Measurements from ENCODE around the gene SCN1B.
A peak's percentile ranks its signal among the peaks of the same experiment; 100 is the strongest.
"Not testable (repeated sequence)": the region's sequence is repeated elsewhere in the genome, so short reads cannot be mapped to it uniquely, and the experiment has no call there.

SCN1B gene

DNA sequence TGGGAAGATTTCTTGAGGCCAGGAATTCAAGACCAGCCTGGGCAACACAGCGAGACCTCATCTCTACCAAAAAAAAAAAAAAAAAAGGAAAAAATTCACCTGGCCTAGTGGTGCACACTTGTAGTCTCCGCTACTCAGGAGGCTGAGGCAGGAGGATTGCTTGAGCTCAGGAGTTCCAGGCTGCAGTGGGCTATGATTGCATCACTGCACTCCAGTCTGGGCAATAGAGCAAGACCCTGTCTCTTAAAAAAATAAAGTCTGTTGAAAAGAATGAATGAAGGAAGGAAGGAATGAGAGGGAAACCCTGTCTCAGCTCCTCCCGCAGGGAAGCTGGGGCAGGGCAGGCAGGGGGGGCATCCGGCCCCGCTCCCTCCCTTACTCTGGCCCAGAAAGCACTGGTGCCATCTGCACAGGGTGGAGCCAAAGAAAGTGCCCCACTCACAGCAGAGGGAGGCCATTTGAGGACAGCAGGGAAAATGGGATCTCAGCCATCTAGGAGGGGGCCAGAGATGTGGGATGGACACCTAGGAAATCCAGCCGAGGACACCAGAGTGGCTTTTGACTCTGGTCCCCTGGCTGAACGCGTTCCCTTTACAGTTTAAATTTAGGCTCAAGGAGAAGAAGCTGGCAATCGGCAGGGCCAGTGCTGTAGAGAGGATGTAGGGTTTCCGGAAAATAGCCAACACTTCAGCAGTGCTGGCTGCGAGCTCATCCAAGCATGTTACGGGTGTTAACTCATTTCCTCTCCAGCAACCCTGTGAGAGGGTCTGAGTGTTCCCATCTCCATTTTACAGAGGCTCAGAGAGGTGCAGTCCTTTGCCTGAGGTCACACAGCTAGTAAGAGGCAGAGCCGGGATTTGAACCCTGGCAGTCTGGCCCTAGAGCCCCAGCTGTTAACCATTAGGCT is 7.7 kb downstream of the SCN1B start:
- DNase-seq (ENCODE audit: low spot score), result no peak

DNA sequence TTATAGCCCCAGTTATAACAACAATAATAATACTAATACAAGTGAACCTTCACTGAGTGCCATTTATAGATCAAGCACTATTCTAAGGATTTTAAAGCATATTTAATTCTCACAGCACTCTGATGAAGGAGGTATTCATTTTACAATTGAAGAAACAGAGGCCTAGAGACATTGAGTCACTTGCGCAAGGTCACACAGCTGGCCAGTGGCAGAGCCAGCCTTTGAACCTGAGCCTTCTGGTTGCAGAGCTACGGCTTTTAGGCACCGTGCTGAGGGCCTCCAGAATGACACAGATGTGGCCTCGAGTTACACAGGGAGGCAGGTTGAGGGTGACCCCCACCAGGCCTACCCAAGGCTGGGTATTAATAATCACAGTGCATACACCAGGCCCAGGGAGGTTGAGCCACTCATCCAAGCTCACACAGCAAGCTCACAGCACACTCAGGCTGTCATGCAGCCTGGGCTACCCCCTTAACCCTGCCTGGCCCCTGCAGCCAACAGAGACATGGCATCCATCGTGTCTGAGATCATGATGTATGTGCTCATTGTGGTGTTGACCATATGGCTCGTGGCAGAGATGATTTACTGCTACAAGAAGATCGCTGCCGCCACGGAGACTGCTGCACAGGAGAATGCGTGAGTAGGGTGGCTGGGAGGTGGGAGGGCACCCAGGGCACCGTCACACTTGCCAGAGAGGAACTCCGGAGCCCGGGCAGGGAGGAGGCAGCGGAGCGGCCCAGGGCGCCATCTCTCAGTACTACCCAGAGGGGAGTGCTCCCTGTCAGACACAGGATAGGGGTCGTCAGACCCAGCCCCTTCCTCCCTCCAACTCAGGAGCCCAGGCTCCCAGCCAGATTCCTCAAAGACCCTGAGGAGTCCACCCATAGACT is 8.6 kb downstream of the SCN1B start:
- DNase-seq (ENCODE audit: low spot score), result no peak

DNA sequence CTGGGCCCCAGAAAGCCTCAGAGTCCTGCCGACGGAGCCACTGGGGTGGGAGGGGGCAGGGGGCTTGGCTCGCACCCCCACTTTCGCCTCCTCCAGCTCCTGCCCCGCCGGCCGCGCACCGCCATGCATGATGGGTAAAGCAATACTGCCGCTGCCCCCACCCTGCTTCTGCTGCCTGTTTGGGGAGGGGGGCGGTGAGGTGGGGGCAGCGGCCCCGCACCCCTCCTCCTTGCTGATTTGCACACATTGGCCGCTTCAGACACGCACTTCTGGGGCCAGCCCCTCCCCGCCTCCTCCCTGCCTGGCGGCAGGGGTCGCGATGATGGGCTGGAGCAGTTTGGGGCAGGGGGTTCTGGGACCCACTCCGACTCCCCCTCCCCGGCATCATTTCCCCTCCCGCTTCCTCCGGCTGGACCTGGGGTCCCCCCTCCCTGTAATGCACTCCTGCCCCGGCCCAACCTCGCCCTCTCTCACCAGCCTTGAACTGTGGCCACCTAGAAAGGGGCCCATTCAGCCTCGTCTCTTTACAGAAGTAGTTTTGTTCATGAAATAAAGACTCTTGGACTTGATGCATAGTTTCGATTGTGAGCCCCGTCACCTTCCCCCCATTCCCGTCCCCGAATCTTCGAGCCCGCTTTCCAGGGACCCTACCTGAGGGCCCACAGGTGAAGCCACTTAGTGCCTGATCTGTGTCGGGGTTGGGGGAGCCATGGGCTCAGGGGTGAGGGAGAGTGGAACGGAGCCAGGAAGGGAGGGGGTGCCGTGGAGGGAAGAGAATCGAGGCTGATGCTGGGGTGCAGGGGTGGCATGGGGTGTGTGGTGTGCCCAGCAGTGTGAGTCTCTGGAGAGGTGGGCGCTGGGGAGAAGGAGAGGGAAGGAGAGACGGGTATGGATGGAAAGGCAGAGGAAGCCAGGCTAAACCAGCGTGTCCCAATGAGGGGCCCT is 9.9 kb downstream of the SCN1B start:
- no peak for DNase-seq (ENCODE audit: low spot score)

DNA sequence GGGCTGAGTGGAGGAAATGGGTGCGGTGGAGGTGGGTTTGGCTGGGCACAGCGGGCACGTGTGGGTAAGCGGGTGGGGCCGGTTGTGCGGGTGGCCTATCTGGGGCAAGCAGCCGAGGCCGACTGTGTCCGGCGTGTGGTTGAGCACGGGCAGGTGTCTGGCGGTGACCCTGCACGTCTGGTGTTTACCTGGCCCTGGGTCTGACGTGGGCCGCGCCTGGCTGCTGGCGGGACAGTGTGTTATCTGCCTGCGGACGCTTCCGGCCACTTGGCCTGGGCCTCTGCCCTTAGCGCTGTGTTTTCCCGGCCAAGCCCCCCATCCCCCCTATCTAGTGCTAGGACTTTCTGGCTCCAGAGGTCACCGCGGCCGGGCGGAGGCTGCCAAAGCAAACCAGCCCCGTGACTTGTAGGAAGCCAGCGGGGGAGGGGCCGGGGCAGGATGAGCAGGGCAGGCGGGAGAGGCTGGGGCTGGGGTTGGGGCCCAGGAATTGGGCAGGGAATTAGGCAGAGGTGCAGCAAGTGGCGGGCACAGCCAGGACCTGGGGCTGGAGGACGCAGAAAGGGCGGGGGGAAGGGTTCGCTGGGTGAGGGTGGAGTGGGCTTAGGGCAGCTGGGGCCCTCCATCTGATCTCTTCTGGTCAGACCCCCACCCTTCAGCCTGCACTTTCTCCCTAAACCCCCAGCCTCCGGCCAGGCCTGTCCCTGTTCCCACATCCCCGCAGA is 10.7 kb downstream of the SCN1B start:
- no peak for DNase-seq (ENCODE audit: low spot score)

DNA sequence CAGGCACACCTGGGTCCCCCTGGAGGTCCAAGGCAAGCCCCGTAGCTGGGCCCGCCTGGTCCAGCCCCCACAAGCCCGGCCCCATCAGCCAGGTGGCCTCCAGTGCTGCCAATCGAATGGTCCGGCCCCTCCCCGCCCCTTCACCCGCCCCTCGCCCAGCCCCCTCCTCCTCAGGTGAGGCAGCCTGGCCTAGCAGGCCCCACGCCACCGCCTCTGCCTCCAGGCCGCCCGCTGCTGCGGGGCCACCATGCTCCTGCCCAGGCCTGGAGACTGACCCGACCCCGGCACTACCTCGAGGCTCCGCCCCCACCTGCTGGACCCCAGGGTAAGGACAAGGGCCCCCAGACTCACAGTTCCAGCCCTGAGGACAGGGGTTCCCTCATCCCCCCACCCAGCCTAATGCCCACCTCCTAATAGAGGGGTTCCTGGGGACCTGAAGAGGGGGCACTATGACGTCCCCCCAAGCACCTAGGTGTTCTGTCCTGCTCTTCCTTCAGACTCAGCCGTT is 11.3 kb downstream of the SCN1B start, which contains the start of gene HPN:
Gene HPN, plus strand, starts transcription at position 174 of the 508 bp plus-strand sequence. CDS start 786 bp downstream, outside the sequence.
- DNase-seq (ENCODE audit: low spot score), result no peak

DNA sequence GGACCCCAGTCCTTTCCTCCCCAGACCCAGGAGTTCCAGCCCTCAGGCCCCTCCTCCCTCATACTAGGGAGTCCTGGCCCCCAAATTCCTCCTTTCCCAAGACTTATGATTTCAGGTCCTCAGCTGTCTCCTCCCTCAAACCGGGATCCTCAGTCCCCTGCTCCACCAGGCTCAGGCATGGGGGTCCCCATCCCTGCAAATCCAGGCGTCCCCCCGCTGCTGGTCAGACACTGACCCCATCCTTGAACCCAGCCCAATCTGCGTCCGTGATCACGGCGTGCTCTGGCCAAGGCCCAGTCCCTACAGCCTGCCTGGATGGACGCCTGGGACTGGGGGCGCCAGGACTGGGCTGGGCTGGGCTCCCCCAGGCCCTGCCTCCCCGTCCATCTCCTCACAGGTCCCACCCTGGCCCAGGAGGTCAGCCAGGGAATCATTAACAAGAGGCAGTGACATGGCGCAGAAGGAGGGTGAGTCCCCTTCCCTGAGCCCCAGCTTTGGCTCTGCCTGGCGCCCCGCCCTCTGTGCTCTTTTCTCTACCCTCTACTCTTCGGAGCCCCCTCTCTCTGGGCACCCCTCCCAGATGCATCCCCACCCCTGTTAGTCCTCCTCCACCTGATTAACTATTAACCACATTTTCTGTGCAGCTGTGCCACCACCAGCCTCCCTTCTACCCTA is 11.9 kb downstream of the SCN1B start:
- DNase-seq (ENCODE audit: low spot score), result no peak

DNA sequence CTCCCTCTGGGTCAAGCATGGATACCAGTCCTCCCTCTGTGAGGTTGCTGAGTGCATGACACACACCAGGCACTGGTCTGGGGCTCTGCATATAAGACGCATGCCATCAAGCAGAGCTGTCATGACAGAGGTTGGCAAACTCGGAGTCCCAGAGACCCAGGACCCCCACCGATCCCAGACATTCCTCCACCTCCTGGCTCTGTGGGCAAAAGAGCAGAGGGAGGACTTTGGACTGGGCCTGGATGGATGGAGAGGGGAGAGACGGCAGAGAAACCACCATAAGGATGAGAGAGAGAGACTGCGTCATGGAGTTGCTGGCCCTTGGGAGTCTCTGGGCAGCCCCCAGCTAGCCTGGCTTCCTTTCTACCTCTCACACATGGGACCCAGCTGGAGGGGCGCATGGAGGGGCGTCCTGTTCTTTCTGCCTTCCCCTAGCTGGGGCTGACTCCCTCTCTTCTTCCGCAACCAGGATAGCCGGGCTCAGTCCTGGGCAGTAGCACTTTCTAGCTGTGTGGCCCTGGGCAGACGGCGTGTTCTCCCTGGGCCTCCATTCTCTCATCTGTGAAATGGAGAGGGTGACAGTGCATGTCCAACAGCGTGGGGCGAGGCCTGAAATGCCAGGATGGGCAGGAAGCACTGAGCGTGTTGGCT is 12.8 kb downstream of the SCN1B start:
- no peak for DNase-seq (ENCODE audit: low spot score)

DNA sequence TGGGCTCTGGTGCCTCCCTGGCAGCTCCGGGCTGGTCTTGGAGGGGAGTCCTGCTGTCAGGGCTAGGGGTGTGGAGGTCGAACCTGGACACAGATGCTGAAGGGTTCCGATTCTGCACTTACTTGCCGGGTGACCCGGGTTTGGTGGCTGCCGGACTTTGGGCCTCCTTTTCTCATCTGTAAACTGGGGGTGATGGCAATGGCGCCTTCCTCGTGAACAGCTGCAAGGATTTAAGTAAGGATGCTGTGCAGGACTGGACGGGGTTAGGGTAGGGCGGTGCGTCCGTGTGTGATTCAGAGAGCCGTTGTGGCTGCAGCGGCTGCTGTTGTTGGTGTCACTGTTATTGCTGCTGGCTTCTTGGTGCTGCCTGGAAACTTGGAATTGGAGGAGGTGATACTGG is 13.6 kb downstream of the SCN1B start:
- DNase-seq (ENCODE audit: low spot score), result no peak

DNA sequence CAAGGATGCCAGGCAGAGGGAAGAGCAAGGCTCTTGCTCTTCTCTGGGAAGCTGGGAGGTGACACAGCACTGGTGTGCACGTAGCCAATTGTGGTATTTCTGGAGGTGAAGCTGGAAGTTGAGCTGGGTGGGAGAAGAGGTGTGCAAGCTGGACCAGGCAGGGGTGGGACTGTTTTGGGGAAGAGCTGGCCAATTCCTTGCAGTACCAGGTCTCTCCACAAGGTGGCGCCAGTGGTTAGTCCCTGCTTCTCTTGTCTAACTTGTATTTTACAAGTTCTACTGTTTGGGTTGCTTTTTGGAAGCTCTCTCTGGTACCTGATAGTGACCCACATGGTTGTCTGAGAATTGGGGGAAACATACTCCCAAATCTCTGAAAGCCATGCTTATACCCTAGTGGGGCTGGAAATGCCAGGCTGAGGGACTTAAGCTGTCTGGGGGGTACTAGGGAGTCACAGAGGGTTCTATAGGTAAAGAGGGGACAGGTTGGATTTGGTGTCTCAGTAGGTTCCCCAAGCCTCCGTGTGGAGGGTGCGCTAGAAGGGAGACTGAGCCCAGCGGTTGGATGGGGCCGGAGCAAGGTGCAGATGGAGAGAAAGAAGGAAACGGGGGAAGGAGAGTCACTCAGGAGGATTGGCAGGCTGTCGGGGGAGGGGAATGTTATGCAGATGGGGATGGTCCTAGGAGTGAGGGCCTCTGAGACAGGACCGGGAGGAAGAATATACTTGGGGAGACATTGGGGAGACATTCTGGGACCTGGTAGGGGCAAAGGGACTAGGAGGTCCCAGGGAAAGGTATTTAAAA is 14.2 kb downstream of the SCN1B start:
- DNase-seq (ENCODE audit: low spot score), result peak; percentile 43

DNA sequence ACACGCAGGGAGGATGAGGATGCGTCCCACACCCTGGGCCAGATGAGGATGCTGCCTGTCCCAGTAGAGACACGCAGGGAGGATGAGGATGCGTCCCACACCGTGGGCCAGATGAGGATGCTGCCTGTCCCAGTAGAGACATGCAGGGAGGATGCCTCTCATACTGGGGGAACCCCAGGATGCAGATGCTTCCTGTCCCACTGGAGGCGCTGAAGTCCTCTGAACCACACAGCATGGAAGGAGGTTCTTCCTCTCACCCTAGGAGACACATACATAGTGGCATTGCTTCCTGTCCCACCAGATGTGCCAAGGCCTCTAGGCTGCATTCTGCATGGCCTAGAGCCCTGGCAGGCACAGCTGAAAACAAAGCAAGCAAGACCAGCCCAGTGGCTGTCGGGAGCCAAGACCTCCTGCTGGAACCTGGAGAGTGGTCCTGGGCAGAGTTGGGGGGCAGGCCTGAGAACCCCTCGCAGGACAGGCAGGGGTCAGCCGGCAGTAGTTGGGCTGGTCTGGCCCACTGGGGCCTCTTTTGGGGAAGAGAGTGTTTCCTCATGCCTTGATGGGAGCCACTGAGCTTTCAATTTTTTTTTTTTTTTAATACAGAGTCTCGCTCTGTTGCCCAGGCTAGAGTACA is 15.5 kb downstream of the SCN1B start:
- DNase-seq (ENCODE audit: low spot score), result no peak

DNA sequence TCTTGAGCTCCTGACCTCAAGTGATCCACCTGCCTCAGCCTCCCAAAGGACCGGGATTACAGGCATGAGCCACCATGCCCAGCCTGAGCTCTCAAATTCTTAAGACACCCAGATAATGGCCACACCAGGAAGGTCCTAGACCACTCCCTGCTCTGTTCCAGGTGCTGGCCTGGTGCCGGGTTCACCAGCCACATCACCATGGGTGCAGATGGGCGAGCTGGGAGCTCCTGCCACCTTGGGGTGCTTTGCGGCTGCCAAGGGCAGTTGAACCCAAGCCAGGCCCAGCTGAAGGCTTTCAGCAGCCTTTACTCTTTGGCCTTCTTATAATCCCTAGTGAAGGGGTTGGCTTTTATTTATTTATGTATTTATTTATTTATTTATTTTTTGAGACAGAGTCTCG is 16.2 kb downstream of the SCN1B start:
- no peak for DNase-seq (ENCODE audit: low spot score)

DNA sequence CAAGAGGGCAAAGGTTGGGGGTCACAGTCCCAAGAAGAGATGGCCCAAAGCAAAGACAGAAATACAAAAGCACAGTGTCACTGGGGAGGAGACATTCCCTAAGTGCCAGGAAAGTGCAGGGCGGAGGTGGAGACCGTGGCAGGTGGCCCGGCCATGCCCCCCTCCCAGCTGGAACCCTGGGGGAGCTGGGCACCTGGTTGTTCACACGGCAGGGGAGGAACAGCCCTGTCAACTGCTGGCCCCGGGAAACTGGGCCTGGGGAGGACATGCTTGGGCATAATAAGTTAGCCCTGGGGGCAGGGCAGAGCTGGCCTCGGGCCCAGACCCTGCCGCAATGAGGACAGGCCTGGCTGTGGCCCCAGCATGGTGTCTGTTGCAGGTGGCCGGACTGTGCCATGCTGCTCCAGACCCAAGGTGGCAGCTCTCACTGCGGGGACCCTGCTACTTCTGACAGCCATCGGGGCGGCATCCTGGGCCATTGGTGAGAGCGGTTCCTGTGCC is 18.7 kb downstream of the SCN1B start:
- DNase-seq (ENCODE audit: low spot score), result no peak

DNA sequence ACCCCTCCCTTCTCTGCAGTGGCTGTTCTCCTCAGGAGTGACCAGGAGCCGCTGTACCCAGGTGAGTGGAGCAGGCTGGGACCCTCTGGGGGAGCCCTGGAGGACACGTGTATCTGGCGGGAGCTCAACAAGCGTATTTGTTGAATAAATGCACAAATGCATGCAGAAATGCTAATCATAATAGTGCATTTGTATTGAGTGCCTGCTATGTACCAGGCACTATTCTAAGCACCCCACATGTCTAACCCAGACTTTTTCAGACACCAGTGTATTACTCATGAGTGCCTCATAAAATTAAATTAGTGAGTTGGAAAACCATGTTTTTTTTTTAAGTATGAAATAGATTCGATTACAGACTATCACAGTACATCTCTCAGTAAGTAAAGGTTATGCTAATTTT is 19.2 kb downstream of the SCN1B start:
- no peak for DNase-seq (ENCODE audit: low spot score)

DNA sequence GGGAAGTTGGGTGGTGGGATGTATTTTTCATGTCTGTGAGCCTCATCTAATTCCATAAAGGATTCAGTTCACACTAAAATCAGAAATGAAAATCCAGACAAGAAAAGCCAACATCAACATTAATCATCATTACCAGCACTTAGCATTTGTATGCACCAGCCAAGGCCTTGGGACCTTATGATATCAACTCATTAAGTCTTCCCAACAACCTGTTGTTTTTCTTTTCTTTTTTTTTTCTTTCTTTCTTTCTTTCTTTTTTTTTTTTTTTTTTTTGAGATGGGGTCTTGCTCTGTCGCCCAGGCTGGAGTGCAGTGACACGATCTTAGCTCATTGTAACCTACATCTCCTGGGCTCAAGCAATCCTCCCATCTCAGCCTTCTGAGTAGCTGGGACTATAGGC is 20.4 kb downstream of the SCN1B start:
- not testable (repeated sequence) for DNase-seq (ENCODE audit: low spot score)

DNA sequence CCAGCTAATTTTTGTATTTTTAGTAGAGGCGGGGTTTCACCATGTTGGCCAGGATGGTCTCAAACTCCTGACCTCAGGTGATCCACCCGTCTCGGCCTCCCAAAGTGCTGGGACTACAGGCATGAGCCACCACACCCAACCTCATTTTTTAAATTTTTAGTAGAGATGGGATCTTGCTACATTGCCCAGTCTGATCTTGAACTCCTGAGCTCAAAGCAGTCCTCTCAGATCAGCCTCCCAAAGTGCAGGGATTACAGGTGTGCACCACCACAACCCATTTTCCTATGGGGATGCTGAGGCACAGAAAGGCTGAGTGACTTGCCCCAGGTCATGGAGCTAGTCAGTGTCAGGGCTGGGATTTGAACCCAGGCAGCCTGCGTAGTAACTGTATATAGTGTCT is 21.0 kb downstream of the SCN1B start:
- DNase-seq (ENCODE audit: low spot score), result not testable (repeated sequence)

DNA sequence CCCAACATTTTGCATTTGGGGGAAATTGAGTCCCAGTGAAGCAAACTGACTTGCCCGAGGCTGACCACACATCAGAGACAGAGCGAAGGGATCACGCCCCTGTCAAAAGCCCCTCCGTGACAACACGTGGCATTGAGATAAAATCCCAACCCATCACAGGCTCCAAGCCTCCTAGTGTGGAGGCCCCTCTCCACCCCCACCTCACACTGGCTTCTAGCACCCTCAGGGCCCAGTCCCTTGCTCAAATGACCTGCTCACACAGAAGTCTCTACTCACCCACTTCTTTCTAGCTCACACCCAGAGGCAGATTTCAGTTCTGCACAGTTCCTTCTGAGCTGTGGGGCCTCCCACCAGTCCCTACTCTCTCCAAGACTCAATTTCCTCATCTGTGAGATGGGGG is 21.5 kb downstream of the SCN1B start:
- no peak for DNase-seq (ENCODE audit: low spot score)

DNA sequence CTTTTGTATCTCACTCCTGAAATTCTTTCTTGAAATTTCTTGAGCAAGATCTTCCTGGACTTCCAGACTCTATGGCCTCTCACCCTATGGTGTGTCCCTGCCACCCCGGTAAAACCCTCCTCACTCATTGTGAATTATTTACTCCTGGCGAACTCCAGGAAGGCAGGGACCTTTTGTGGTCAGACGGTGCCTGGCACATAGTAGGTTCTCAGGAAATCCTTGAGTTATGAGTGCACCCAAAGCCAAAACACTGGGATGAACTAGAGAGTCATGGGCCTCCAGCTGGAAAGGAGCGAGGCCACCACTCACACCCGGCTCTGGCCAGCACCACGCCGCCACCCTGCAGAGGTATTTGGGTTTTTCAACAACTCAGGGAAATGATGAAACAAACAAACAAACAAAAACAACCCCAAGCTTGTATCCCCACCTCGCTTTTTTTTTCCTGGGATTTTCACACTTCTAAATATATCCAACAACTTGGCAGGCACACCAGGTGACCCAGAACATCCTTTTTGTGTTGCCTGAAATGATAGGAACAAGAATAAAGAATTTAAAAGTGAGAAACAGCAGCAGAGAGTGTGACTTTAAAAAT is 22.4 kb downstream of the SCN1B start:
- DNase-seq (ENCODE audit: low spot score), result no peak

All from LoVo (cell line).